Esophagus squamous epithelium (tissue), 4 donors: Measurements from ENCODE around the gene WEE1.

Experiments
- CTCF ChIP-seq, 6 experiments: fragments of 450-650 bp in 4 of 6; fragments of 200-600 bp in 2 of 6; sonication (generic) in 2 of 6; IDR thresholded peaks; one replicate each; pipeline ENCODE4 v1.5.1; 2016 to 2019; ENCODE audit warnings: antibody characterized with exemption in 6 of 6, mild to moderate bottlenecking in 4 of 6, moderate library complexity in 4 of 6
- POLR2A ChIP-seq, 4 donors: fragments of 450-650 bp; IDR thresholded peaks; one replicate each; pipeline ENCODE4 v1.6.1; 2017; ENCODE audit warnings: antibody characterized with exemption in 4 of 4, mild to moderate bottlenecking in 4 of 4, moderate library complexity in 3 of 4

DNA sequence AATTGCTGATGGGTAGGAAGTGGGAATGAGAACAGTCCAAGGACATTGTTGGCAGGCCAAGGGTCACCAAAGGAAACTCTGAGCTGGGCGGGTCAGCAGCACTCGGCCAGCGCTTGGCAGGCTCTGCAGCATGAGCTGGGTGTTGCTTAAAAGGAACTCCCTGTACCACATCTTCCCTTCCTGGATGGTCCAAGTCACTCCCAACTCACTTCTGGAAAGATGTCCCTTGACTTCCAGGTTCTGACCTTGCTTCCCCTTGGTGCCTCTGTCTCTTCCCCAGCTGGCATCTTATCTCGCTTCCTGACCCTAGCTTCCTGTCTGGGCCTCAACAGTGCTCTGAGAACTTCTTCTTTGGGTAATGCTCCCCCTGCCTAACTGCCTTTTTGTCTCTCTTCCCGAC, 65.6 kb downstream of the WEE1 start:
- TF ChIP-seq CTCF (IDR thresholded peaks at IDR 0.05) (no peak), POLR2A (IDR thresholded peaks at IDR 0.05) (no peak)
